ENCODE data around the gene HHIPL1.

DNA sequence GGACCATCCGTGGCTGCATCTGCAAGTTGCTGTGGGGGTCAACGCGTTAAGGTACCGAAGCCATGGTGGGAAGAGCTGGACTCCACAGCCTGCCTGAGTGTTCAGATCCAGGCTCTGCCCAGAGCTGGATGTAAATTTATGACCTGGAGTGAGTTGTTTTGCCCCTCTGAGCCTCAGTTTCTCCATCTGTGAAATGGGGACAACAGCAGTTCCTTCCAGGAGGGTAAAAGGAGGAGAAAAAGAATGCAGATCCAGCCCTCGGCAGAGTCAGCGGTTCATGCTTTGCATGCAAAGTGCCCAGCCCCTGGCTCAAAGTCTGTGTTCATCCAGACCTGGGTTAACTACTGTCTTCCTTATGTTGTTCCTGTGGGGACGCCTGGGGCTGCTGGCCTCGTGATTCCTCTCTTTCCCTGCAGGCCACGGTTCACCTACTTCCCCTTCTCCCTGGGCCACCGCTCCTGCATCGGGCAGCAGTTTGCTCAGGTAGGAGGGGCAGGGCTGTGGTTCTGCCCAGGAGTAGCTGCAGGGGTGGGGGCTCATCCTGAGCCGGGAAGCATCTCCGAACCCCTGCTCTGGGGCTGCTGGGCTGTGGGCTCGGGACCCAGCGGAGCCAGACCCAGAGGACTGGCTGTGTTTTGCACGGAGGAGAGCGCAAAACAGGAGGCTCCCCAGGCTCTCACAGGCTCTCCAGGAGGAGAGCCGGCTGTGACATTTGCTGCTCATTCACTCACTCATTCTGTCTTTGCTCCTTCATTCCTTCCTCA lies 81.0 kb downstream of the HHIPL1 start:
- TF ChIP-seq, protein P1, sequence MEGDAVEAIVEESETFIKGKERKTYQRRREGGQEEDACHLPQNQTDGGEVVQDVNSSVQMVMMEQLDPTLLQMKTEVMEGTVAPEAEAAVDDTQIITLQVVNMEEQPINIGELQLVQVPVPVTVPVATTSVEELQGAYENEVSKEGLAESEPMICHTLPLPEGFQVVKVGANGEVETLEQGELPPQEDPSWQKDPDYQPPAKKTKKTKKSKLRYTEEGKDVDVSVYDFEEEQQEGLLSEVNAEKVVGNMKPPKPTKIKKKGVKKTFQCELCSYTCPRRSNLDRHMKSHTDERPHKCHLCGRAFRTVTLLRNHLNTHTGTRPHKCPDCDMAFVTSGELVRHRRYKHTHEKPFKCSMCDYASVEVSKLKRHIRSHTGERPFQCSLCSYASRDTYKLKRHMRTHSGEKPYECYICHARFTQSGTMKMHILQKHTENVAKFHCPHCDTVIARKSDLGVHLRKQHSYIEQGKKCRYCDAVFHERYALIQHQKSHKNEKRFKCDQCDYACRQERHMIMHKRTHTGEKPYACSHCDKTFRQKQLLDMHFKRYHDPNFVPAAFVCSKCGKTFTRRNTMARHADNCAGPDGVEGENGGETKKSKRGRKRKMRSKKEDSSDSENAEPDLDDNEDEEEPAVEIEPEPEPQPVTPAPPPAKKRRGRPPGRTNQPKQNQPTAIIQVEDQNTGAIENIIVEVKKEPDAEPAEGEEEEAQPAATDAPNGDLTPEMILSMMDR (IDR thresholded peaks at IDR 0.05; ENCODE audit: insufficient read depth, low read length, poor library complexity, severe bottlenecking): no peak
- TF ChIP-seq EZH2phosphoT487 (conservative IDR thresholded peaks at IDR 0.05; ENCODE audit: low read length): no peak
